PC-9 (cell line): ENCODE data around the gene CWC27.

Experiments used
- CTCF ChIP-seq: fragments of 200-600 bp; sonication (generic); conservative IDR thresholded peaks from 2 replicates; pipeline ENCODE4 v1.6.1; 2017; ENCODE audit warnings: mixed run types, antibody characterized with exemption, mild to moderate bottlenecking, moderate library complexity
- EZH2 ChIP-seq: fragments of 200-600 bp; sonication (generic); IDR thresholded peaks from 2 replicates; pipeline ENCODE4 v1.8.0; 2017; ENCODE audit warnings: antibody characterized with exemption, low read depth

GRCh38 chr5:64807520-64807919 lies 38.8 kb downstream of the CWC27 start:
- no peak for TF ChIP-seq CTCF
- no peak for TF ChIP-seq EZH2
